ENCODE data around the gene NDUFA9.
A peak's percentile ranks its signal among the peaks of the same experiment; 100 is the strongest.

NDUFA9 gene

DNA sequence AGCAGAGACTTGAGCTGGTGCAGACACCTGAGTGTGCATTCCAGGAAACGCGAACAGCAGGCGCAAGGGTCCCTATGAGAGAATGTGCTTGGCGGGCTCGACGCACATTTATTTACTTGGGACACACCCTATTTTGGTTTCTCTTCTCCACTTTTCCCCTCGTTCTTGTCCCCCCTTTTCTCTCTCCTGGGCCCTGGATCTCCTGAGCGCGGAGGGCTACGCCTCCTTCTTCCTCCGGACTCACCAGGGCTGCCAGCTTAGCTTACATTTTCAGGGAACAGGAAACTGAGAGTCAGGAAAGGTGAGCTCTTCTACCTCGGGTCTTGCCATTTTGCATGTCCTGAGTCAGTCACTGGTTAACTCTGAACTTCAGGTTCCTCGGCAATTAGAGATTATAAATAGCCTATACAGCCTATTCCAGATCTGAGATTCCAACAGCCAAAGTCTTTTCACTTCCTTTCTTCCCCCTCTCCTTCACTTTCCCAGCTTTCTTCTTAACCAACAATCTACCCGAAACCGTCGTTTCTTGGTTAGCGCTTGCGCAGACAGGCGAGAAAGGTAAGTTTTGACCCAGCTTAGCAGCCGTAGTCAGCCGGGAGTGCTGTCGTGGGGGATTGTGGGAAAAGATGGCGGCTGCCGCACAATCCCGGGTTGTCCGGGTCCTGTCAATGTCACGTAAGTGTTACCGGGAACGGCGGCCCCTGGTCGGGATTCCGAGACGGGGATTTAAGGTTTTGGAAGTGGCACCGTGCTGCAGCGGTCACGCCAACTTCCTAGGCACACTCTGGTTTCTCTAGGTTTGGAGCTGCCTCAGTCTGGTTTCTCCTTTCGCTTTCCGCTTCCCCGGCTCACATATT lies at the start of gene NDUFA9, which contains the start of gene AKAP3:
Gene NDUFA9 (plus strand): TSS at position 614 of the 857 bp plus-strand sequence. CDS start 13 bp downstream, at position 627.
Gene AKAP3 (minus strand): TSS at position 551 of the 857 bp plus-strand sequence. CDS start 10,855 bp downstream, outside the sequence.
- H3K4me3 ChIP-seq (ENCODE audit: low read depth, low read length): peak within 1 kb of the TSS; percentile 93
- DNase-seq (ENCODE audit: low read depth): peak; percentile 61

DNA sequence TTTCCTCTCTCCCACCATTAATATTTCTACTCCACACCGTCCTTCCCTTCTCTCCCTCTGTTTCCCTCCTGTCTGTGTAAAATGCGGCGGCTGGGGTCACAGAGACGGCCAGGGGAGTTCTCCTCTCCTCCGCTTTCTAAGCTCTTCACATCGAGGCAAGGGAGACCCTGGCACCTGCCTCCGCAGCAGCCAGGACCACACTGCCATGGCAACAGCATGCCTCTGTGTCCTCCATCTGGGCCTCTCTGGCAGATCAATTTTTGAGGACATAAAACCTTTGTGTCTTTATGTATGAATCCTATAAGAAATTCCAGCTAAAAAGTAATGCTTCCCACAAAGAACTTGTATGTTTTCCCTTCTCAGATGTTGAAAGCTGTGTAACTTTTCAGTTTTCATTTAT lies 45.5 kb upstream of the NDUFA9 start:
- no peak for DNase-seq (ENCODE audit: low read depth)
- TF ChIP-seq, protein P1, sequence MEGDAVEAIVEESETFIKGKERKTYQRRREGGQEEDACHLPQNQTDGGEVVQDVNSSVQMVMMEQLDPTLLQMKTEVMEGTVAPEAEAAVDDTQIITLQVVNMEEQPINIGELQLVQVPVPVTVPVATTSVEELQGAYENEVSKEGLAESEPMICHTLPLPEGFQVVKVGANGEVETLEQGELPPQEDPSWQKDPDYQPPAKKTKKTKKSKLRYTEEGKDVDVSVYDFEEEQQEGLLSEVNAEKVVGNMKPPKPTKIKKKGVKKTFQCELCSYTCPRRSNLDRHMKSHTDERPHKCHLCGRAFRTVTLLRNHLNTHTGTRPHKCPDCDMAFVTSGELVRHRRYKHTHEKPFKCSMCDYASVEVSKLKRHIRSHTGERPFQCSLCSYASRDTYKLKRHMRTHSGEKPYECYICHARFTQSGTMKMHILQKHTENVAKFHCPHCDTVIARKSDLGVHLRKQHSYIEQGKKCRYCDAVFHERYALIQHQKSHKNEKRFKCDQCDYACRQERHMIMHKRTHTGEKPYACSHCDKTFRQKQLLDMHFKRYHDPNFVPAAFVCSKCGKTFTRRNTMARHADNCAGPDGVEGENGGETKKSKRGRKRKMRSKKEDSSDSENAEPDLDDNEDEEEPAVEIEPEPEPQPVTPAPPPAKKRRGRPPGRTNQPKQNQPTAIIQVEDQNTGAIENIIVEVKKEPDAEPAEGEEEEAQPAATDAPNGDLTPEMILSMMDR (IDR thresholded peaks at IDR 0.05; ENCODE audit: control insufficient read depth, extremely low read depth, insufficient read depth): no peak
- H3K4me3 ChIP-seq (ENCODE audit: low read depth, low read length): no peak overlapping the region

More for the DNA sequence above, at the start of gene NDUFA9, which contains the start of gene AKAP3:
- TF ChIP-seq, protein P1 (IDR thresholded peaks at IDR 0.05; ENCODE audit: control insufficient read depth, extremely low read depth, insufficient read depth): no peak

DNA sequence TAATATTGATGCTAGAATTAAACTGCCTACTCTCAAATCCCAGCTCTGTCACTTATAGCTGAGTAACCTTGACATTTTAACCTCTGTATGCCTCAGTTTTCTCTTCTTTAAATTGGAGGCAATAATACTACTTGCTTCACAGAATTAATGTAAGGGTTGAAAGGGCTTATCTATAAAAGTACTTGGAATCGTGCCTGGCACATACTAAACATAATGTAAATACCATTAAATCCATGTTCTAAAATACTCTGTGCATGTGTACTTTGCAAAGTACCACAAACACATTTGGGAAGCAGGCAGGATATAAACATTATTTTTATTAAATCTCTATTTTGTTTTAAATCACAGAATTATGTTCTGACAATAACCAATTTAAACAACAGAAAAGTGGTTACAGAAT lies 45.0 kb upstream of the NDUFA9 start:
- TF ChIP-seq, protein P1 (IDR thresholded peaks at IDR 0.05; ENCODE audit: control insufficient read depth, extremely low read depth, insufficient read depth): no peak
- peak; percentile 63 for DNase-seq (ENCODE audit: low read depth)
- no peak overlapping the region; the same call in 1 of the 2 replicates for H3K4me3 ChIP-seq (ENCODE audit: low read depth, low read length)

DNA sequence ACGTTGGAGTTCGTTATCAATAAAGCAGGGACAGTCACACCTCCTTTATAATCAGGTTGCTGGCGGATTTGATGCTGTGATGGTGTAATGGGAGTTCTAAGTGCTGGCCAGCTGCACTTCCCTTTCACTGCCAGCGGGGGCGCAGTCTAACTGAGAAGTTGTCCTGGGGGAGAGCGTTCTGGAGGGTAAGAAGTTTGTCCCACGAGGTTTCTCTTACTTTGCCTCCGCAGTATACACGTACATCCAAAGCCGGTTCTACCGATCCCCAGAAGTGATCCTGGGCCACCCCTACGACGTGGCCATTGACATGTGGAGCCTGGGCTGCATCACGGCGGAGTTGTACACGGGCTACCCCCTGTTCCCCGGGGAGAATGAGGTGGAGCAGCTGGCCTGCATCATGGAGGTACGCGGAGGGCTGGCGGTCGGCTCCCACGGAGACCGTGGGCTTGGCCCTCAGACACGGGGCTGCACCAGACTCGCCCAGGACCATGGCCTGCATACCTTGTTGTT lies 44.2 kb upstream of the NDUFA9 start:
- DNase-seq (ENCODE audit: low read depth): peak; percentile 66
- peak overlapping the region; percentile 95 for H3K4me3 ChIP-seq (ENCODE audit: low read depth, low read length)
- TF ChIP-seq, protein P1 (IDR thresholded peaks at IDR 0.05; ENCODE audit: control insufficient read depth, extremely low read depth, insufficient read depth): peak; percentile 96

DNA sequence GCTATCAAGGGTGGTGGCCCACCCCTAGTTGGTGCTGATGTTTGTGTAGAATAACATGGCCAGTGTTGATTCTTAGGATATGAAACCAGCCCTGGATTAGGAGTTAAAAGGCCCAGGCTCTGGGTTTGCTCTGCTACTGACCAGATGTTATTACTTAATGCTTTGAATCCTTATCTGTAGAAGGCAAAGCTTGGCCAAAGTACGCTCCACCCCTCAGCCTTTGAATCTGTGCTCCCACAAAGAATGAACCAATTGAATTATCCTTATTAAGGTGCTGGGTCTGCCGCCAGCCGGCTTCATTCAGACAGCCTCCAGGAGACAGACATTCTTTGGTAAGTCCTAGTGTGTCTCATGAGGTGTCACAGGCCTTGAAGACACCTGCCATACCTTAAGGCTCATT lies 41.9 kb upstream of the NDUFA9 start:
- TF ChIP-seq, protein P1 (IDR thresholded peaks at IDR 0.05; ENCODE audit: control insufficient read depth, extremely low read depth, insufficient read depth): no peak
- no peak for DNase-seq (ENCODE audit: low read depth)
- no peak overlapping the region for H3K4me3 ChIP-seq (ENCODE audit: low read depth, low read length)

DNA sequence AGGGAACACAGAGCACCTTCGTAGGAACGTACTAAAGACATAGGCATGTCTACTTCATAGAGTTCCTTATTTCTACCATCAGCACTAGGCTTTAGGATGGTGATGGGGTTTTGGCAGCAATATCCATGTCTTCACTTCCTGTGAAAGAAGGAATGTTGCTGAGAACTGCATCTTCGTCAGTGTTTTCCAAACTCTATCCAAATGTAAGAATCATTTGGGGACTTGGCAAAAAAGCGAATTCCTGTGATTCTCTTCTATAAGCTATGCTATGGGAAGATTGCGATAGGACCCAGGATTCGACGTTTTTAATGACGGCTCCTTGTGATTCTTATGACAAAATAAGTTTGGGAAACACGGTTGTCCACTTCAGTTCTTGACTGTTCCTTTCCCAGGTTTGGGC lies 39.8 kb upstream of the NDUFA9 start:
- no peak overlapping the region for H3K4me3 ChIP-seq (ENCODE audit: low read depth, low read length)
- TF ChIP-seq, protein P1 (IDR thresholded peaks at IDR 0.05; ENCODE audit: control insufficient read depth, extremely low read depth, insufficient read depth): no peak
- DNase-seq (ENCODE audit: low read depth): no peak
